Gastrocnemius medialis (tissue), 4 donors: ENCODE data around the gene CARD8.

ENCODE experiments used
- POLR2A ChIP-seq, 2 donors: fragments of 450-650 bp; IDR thresholded peaks; one replicate each; pipeline ENCODE4 v1.6.1; 2017; ENCODE audit warnings: antibody characterized with exemption in 2 of 2, mild to moderate bottlenecking in 2 of 2, moderate library complexity in 2 of 2
- TF ChIP-seq, protein P1 (sequence below), 5 experiments: fragments of 450-650 bp in 3 of 5; fragments of 200-600 bp in 2 of 5; sonication (generic) in 2 of 5; IDR thresholded peaks in 4 of 5; conservative IDR thresholded peaks in 1 of 5; 1 replicate in 4 of 5; 2 replicates in 1 of 5; pipeline ENCODE4 v1.5.1; 2016 to 2019; ENCODE audit warnings: antibody characterized with exemption in 5 of 5, mild to moderate bottlenecking in 3 of 5, moderate library complexity in 3 of 5

DNA sequence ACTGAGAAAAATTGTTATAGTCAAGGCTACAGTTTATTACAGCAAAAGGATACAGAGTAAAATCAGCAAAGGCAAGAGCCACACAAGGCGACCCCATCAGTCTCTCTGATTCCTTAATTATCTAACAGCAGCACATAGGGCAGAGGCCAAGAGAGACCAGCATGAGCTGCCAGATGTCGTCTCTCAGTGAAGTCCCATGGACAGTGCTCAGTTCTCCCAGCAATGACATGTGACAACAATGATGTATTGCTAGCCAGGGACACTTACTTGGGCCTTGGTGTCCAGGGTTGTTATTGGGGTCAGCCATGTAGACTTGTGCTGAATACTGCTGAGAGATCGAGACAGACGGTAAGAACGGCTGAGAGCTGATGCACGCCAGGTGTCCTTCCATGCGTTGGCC, 63.0 kb downstream of the CARD8 start:
- TF ChIP-seq, protein P1, sequence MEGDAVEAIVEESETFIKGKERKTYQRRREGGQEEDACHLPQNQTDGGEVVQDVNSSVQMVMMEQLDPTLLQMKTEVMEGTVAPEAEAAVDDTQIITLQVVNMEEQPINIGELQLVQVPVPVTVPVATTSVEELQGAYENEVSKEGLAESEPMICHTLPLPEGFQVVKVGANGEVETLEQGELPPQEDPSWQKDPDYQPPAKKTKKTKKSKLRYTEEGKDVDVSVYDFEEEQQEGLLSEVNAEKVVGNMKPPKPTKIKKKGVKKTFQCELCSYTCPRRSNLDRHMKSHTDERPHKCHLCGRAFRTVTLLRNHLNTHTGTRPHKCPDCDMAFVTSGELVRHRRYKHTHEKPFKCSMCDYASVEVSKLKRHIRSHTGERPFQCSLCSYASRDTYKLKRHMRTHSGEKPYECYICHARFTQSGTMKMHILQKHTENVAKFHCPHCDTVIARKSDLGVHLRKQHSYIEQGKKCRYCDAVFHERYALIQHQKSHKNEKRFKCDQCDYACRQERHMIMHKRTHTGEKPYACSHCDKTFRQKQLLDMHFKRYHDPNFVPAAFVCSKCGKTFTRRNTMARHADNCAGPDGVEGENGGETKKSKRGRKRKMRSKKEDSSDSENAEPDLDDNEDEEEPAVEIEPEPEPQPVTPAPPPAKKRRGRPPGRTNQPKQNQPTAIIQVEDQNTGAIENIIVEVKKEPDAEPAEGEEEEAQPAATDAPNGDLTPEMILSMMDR (IDR thresholded peaks at IDR 0.05 in 4 of 5, conservative IDR thresholded peaks at IDR 0.05 in 1 of 5), result no peak
- no peak for TF ChIP-seq POLR2A (IDR thresholded peaks at IDR 0.05)
